Measurements from ENCODE around the gene MOB3B. TPM values are rescaled to one million over a fixed set of nuclear protein-coding genes. Genes with fewer than 3 reads are reported as not detected.

Gene MOB3B
- total RNA-seq, 1 donor from 2014 or later = 17.8 TPM

GRCh38 chr9:27344776-27345175 lies 184.8 kb downstream of the MOB3B start:
- no peak overlapping the region for H3K4me3 ChIP-seq
- no peaks in the 10 kb centered on the region for H3K36me3 ChIP-seq
- no peaks in the 10 kb centered on the region for H3K9me3 ChIP-seq
- no peak for ATAC-seq
- DNase-seq = no peak
- no peak overlapping the region for H3K27ac ChIP-seq
- peaks cover 16% of the 10 kb centered on the region for H3K4me1 ChIP-seq
- intact Hi-C loops (cut with DNase I) = no loop called here
- H3K27me3 ChIP-seq = no peaks in the 10 kb centered on the region
- TF ChIP-seq CTCF (IDR thresholded peaks at IDR 0.05) = no peak

- Histone ChIP-seq H3K36me3 (no peaks in the 10 kb centered on the region), H3K4me3 (no peak overlapping the region), H3K27ac (peak overlapping the region; percentile 65), H3K27me3 (no peaks in the 10 kb centered on the region), H3K9me3 (no peaks in the 10 kb centered on the region), H3K4me1 (peaks cover 40% of the 10 kb centered on the region)
- peak; percentile 59 for ATAC-seq
- no peak for TF ChIP-seq CTCF (IDR thresholded peaks at IDR 0.05)
- DNase-seq = no peak
- intact Hi-C loops (cut with DNase I) = no loop called here
These were observed 187.9 kb downstream of the MOB3B start for GRCh38 chr9:27341545-27342294.

- H3K36me3 ChIP-seq = no peaks in the 10 kb centered on the region
- H3K4me3 ChIP-seq = no peak overlapping the region
- TF ChIP-seq CTCF (IDR thresholded peaks at IDR 0.05) = no peak
- H3K27ac ChIP-seq = peak overlapping the region; percentile 65
- no peaks in the 10 kb centered on the region for H3K9me3 ChIP-seq
- DNase-seq (no peak), ATAC-seq (peak; percentile 43)
- no peaks in the 10 kb centered on the region for H3K27me3 ChIP-seq
- H3K4me1 ChIP-seq = peaks cover 40% of the 10 kb centered on the region
- intact Hi-C loops (cut with DNase I) = no loop called here
These were observed 188.6 kb downstream of the MOB3B start for GRCh38 chr9:27340961-27341511.

- Histone ChIP-seq H3K4me1 (peaks cover 40% of the 10 kb centered on the region), H3K4me3 (no peak overlapping the region), H3K27ac (peak overlapping the region; percentile 65), H3K36me3 (no peaks in the 10 kb centered on the region), H3K27me3 (no peaks in the 10 kb centered on the region), H3K9me3 (no peaks in the 10 kb centered on the region)
- intact Hi-C loops (cut with DNase I) = no loop called here
- ATAC-seq = no peak
- DNase-seq = no peak
- no peak for TF ChIP-seq CTCF (IDR thresholded peaks at IDR 0.05)
These were observed 189.3 kb downstream of the MOB3B start for GRCh38 chr9:27340285-27340674.

- no peak for TF ChIP-seq CTCF (IDR thresholded peaks at IDR 0.05)
- Histone ChIP-seq H3K4me3 (no peak overlapping the region), H3K36me3 (no peaks in the 10 kb centered on the region), H3K9me3 (no peaks in the 10 kb centered on the region), H3K27ac (peak overlapping the region; percentile 82), H3K27me3 (no peaks in the 10 kb centered on the region), H3K4me1 (peaks cover 40% of the 10 kb centered on the region)
- ATAC-seq (peak; percentile 57), DNase-seq (no peak)
- intact Hi-C loops (cut with DNase I) = loop anchor here (5.0 kb wide), 1 partner anchor 213 kb away; no protein-coding TSS in a partner anchor
These were observed 189.8 kb downstream of the MOB3B start for GRCh38 chr9:27339661-27340284.

All from upper lobe of right lung (tissue), 1 donor.